Gastroesophageal sphincter (tissue), 4 donors: ENCODE results near the gene TMEM100. TPM values are rescaled to one million over a fixed set of nuclear protein-coding genes. Genes with fewer than 3 reads are reported as not detected.

ENCODE experiments used
- ATAC-seq: fragments of 150-250 bp; one replicate; pipeline ENCODE4 v1.9.1; 2016; ENCODE audit warnings: mild to moderate bottlenecking, moderate library complexity
- H3K27ac ChIP-seq, 4 donors: fragments of 200-600 bp; sonication (generic) in 3 of 4; 1 replicate in 3 of 4; 2 replicates in 1 of 4; pipeline ENCODE4 v1.5.1; 2016 to 2019
- H3K27me3 ChIP-seq: fragments of 200-600 bp; sonication (generic); one replicate; pipeline ENCODE4 v1.5.1; 2019
- H3K36me3 ChIP-seq, 2 donors: fragments of 200-600 bp; sonication (generic); one replicate each; pipeline ENCODE4 v1.5.1; 2019; ENCODE audit warnings: control low read depth in 1 of 2
- H3K4me1 ChIP-seq, 3 donors: fragments of 200-600 bp; sonication (generic); 1 replicate in 2 of 3; 2 replicates in 1 of 3; pipeline ENCODE4 v1.5.1; 2016 to 2019; ENCODE audit warnings: control low read depth in 2 of 3
- H3K4me3 ChIP-seq, 2 donors: fragments of 200-600 bp; sonication (generic); one replicate each; pipeline ENCODE4 v1.5.1; 2019; ENCODE audit warnings: mild to moderate bottlenecking in 1 of 2, moderate library complexity in 1 of 2
- H3K9me3 ChIP-seq, 3 donors: fragments of 200-600 bp; sonication (generic); one replicate each; pipeline ENCODE4 v1.5.1; 2017 to 2019; ENCODE audit warnings: control low read depth in 2 of 3
- EP300 ChIP-seq: sonication (generic); formaldehyde crosslinking; IDR thresholded peaks from one replicate; pipeline ENCODE4 v1.6.1; 2017; ENCODE audit warnings: antibody characterized with exemption, mild to moderate bottlenecking
- POLR2A ChIP-seq, 2 donors: fragments of 450-650 bp; IDR thresholded peaks; one replicate each; pipeline ENCODE4 v1.6.1; 2017; ENCODE audit warnings: antibody characterized with exemption in 2 of 2, mild to moderate bottlenecking in 2 of 2, moderate library complexity in 1 of 2
- POLR2AphosphoS5 ChIP-seq: sonication (generic); formaldehyde crosslinking; IDR thresholded peaks from one replicate; pipeline ENCODE4 v1.6.1; 2017; ENCODE audit warnings: antibody characterized with exemption
- WGBS, 2 donors: methylation state at CpG; one replicate each; pipeline ENCODE4 v1.1.5; 2018; ENCODE audit warnings: low coverage in 1 of 2; 5-methylcytosine and 5-hydroxymethylcytosine counted together
- total RNA-seq, 4 donors: library from RNA; depleted of rRNA; stranded (reverse); fragments of >200 nt; gene quantifications; one replicate each; pipeline ENCODE4 v1.1.0, GENCODE V29; 2016
- TF ChIP-seq, protein P1 (sequence below), 4 experiments: fragments of 200-600 bp in 2 of 4; fragments of 450-650 bp in 2 of 4; sonication (generic) in 1 of 4; IDR thresholded peaks; one replicate each; pipeline ENCODE4 v1.5.1; 2017 to 2019; ENCODE audit warnings: antibody characterized with exemption in 4 of 4, mild to moderate bottlenecking in 2 of 4, moderate library complexity in 2 of 4

The TMEM100 gene
- total RNA-seq, 4 donors from 2014 or later, result 3.7 to 63.8 (median 10.4) TPM

DNA sequence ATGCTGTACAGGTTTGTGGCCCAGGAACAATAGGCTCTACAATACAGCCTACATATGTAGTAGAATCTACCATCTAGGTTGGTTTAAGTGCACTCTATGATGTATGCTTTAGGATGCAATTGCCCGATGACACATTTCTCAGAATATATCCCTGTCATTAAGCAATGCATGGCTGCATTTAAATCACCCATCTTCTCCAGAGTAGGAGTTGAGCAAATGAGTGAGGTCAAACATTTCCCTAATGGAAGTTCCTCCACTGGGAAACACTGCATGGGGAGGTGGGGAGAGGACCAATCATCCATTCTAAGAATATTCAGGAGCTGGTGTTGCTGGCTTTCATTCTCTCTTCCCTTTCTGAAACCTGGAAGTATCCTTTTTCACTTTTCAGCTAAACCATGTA lies 26.2 kb upstream of the TMEM100 start:
- Histone ChIP-seq H3K9me3 (no peaks in the 10 kb centered on the region), H3K4me3 (no peak overlapping the region), H3K27ac (no peak overlapping the region), H3K36me3 (peaks cover 0 to 5% of the 10 kb centered on the region in 2 donors), H3K27me3 (no peaks in the 10 kb centered on the region), H3K4me1 (peaks cover 8 to 31% (median 9%) of the 10 kb centered on the region in 3 donors)
- TF ChIP-seq POLR2A (IDR thresholded peaks at IDR 0.05) (no peak), POLR2AphosphoS5 (no peak), EP300 (no peak)
- TF ChIP-seq, protein P1, sequence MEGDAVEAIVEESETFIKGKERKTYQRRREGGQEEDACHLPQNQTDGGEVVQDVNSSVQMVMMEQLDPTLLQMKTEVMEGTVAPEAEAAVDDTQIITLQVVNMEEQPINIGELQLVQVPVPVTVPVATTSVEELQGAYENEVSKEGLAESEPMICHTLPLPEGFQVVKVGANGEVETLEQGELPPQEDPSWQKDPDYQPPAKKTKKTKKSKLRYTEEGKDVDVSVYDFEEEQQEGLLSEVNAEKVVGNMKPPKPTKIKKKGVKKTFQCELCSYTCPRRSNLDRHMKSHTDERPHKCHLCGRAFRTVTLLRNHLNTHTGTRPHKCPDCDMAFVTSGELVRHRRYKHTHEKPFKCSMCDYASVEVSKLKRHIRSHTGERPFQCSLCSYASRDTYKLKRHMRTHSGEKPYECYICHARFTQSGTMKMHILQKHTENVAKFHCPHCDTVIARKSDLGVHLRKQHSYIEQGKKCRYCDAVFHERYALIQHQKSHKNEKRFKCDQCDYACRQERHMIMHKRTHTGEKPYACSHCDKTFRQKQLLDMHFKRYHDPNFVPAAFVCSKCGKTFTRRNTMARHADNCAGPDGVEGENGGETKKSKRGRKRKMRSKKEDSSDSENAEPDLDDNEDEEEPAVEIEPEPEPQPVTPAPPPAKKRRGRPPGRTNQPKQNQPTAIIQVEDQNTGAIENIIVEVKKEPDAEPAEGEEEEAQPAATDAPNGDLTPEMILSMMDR (IDR thresholded peaks at IDR 0.05), result no peak
- no peak for ATAC-seq
- 89 to 100% methylated on average over 1 of the region's 1 CpG for WGBS, 2 donors

DNA sequence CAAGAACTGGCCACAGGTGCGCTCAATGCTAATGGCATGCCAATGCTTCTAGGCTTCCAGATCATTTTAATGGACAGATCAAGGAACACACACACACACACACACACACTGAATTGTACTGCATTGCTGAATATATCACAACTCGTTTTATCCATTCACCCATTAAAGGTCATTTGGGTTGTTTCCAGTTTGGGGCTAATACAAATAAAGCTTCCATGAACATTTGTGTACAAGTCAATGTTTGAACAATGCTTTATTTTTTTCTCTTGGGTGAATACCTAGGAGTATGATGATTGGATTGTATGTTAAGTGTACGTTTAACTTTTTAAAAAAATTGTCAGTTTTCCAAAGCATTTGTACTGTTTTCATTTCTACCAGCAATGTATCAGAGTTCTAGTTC lies 24.5 kb upstream of the TMEM100 start:
- Histone ChIP-seq H3K9me3 (no peaks in the 10 kb centered on the region), H3K27ac (no peak overlapping the region), H3K4me3 (no peak overlapping the region), H3K36me3 (no peaks in the 10 kb centered on the region), H3K4me1 (peaks cover 5 to 15% (median 7%) of the 10 kb centered on the region in 3 donors), H3K27me3 (no peaks in the 10 kb centered on the region)
- 48 to 64% methylated on average over 3 of the region's 3 CpGs for WGBS, 2 donors
- TF ChIP-seq, protein P1 (IDR thresholded peaks at IDR 0.05), result no peak
- no peak for TF ChIP-seq EP300
- TF ChIP-seq POLR2AphosphoS5, result no peak
- no peak for TF ChIP-seq POLR2A (IDR thresholded peaks at IDR 0.05)
- ATAC-seq, result no peak

DNA sequence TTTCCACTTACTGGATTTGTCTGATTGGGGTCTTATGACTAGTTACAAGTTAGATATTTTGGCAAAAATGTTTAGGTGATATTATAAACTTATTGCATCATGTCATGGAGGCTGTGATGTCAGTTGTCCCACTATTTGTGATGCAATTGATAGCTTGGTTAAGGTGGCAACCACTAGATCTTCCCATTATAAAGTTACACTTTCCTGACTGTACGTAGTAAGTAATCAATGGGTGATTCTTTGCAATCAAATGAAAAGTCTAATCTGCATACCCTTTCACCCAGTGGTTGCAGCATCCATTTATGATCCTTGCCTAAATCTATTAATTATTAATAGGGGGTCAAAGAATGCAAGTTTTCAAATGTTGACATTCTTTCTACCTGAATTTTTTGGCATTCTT lies 23.8 kb upstream of the TMEM100 start:
- TF ChIP-seq, protein P1 (IDR thresholded peaks at IDR 0.05), result no peak
- TF ChIP-seq POLR2A (IDR thresholded peaks at IDR 0.05), result no peak
- no peak for TF ChIP-seq EP300
- no peak for TF ChIP-seq POLR2AphosphoS5
- ATAC-seq, result no peak
- no peak overlapping the region for H3K27ac ChIP-seq
- H3K27me3 ChIP-seq, result no peaks in the 10 kb centered on the region
- peaks cover 0 to 7% (median 0%) of the 10 kb centered on the region in 3 donors for H3K4me1 ChIP-seq
- no peaks in the 10 kb centered on the region for H3K9me3 ChIP-seq
- WGBS, 2 donors, result 80 to 83% methylated on average over 1 of the region's 1 CpG
- no peak overlapping the region for H3K4me3 ChIP-seq
- no peaks in the 10 kb centered on the region for H3K36me3 ChIP-seq

DNA sequence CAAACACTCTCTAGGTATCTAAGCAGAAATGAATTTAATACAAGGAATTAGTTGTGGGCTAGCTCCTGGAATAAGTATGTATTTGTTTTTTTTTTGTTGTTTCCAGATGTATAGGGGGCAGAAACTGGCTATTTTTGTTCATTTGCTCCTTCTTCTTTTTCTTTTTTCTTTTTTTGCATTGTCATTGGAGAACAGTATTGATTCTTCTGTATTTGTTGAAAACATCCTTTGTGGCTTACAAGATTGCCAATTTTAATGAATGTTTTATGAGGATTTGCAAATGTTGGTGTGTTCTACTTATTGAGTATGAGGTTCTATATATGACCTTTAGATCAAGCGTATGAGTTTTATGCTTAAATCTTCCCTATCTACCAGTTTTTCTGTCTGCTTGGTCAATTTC lies 22.6 kb upstream of the TMEM100 start:
- H3K27me3 ChIP-seq, result no peaks in the 10 kb centered on the region
- H3K4me1 ChIP-seq, result peaks cover 0 to 1% (median 0%) of the 10 kb centered on the region in 3 donors
- H3K9me3 ChIP-seq, result no peaks in the 10 kb centered on the region
- 90% methylated on average over 1 of the region's 1 CpG for WGBS, 2 donors
- H3K36me3 ChIP-seq, result no peaks in the 10 kb centered on the region
- ATAC-seq, result no peak
- H3K4me3 ChIP-seq, result no peak overlapping the region
- TF ChIP-seq EP300, result no peak
- TF ChIP-seq, protein P1 (IDR thresholded peaks at IDR 0.05), result no peak
- TF ChIP-seq POLR2AphosphoS5, result no peak
- TF ChIP-seq POLR2A (IDR thresholded peaks at IDR 0.05), result no peak
- H3K27ac ChIP-seq, result no peak overlapping the region

DNA sequence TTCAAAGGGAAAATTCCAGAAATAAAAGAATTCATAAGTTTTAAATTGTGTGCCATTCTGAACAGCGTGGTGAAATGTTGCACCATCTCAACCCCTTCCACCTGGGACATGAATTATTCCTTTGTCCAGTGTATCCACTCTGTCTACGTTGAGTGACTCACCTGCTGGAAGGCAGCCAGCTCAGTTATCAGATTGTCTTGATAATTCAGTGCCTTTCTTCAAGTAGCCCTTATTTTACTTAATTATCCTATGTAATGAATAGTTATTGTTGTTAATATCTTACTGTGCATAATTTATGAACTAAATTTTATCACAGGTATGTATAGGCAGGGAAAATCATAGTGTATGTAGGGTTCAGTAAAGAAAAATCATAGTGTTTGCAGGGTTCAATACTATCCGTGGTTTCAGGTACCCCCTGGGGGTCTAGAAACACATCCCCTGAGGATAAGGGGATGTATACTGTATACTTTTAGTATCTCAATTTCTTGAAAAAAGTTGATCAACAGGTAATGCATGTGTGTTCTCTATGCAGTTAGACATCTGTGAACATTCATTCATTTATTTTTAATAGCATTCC lies 20.5 kb upstream of the TMEM100 start:
- Histone ChIP-seq H3K4me1 (no peaks in the 10 kb centered on the region), H3K27me3 (no peaks in the 10 kb centered on the region), H3K9me3 (no peaks in the 10 kb centered on the region), H3K36me3 (no peaks in the 10 kb centered on the region), H3K27ac (no peak overlapping the region), H3K4me3 (no peak overlapping the region)
- WGBS, 2 donors, result 61 to 66% methylated on average over 2 to 3 of the region's 3 CpGs
- no peak for ATAC-seq
- TF ChIP-seq, protein P1 (IDR thresholded peaks at IDR 0.05), result no peak
- TF ChIP-seq POLR2A (IDR thresholded peaks at IDR 0.05), result no peak
- TF ChIP-seq EP300, result no peak
- no peak for TF ChIP-seq POLR2AphosphoS5
